Measurements from ENCODE around the gene TBPL1.

TBPL1 gene

GRCh38 chr6:133952815-133953633 is at the start of gene TBPL1:
TSS of gene TBPL1 (plus strand) at chr6:133953224. CDS start at chr6:133980126, 26,902 bp downstream.
- H3K9ac ChIP-seq (ENCODE audit: low read depth in 1 of 2, low read length in 2 of 2), result peak within 1 kb of the TSS; percentile 78 to 82
- peak within 1 kb of the TSS; percentile 86 to 98 for H3K4me3 ChIP-seq (ENCODE audit: low read length in 2 of 2)
- no peaks in the 10 kb centered on the region for H3K9me3 ChIP-seq (ENCODE audit: control insufficient read depth in 2 of 2, low read length in 2 of 2)
- peak within 1 kb of the TSS; percentile 80 to 84 for H3K27ac ChIP-seq (ENCODE audit: low read depth in 2 of 2, low read length in 2 of 2)
- no peaks in the 10 kb centered on the region for H3K27me3 ChIP-seq (ENCODE audit: control insufficient read depth in 2 of 2, insufficient read depth in 2 of 2, low read length in 2 of 2)
- H3K36me3 ChIP-seq (ENCODE audit: control insufficient read depth in 2 of 2, insufficient read depth in 2 of 2, low read length in 2 of 2), result no peaks in the 10 kb centered on the region
- peaks cover 12 to 23% of the 10 kb centered on the region in 2 donors for H3K4me1 ChIP-seq (ENCODE audit: control insufficient read depth in 2 of 2, insufficient read depth in 2 of 2, low read length in 2 of 2)

- Histone ChIP-seq H3K27me3 (ENCODE audit: control insufficient read depth in 2 of 2, insufficient read depth in 2 of 2, low read length in 2 of 2) (peaks cover 4% of the 10 kb centered on the region in 2 donors), H3K9me3 (ENCODE audit: control insufficient read depth in 2 of 2, low read length in 2 of 2) (no peaks in the 10 kb centered on the region), H3K36me3 (ENCODE audit: control insufficient read depth in 2 of 2, insufficient read depth in 2 of 2, low read length in 2 of 2) (no peaks in the 10 kb centered on the region), H3K4me1 (ENCODE audit: control insufficient read depth in 2 of 2, insufficient read depth in 2 of 2, low read length in 2 of 2) (no peaks in the 10 kb centered on the region), H3K4me3 (ENCODE audit: low read length in 2 of 2) (no peak overlapping the region), H3K9ac (ENCODE audit: low read depth in 1 of 2, low read length in 2 of 2) (no peak overlapping the region), H3K27ac (ENCODE audit: low read depth in 2 of 2, low read length in 2 of 2) (no peak overlapping the region)
Observed at GRCh38 chr6:133903855-133904254, 49.2 kb upstream of the TBPL1 start.

DNA sequence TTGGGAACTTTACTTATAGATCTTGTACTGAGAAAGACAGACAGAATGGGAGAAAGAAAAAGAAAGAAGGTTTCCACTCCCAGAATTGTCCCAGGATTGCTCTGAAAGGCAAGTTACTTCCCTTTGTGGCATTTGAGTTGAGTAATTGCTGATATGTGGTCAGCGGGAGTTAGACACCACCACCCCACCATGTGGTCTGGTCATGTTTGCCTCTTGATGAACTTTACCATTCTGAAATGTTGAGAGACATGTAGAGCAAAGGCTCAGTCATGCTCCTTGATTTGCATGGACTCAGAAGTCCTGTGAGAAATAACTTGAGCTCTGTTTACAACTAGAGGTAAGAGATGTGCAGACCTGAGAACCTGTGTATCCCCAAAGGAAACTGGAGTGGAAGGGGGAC is 47.0 kb upstream of the TBPL1 start:
- no peak overlapping the region for H3K4me3 ChIP-seq (ENCODE audit: low read length in 2 of 2)
- no peaks in the 10 kb centered on the region for H3K4me1 ChIP-seq (ENCODE audit: control insufficient read depth in 2 of 2, insufficient read depth in 2 of 2, low read length in 2 of 2)
- H3K36me3 ChIP-seq (ENCODE audit: control insufficient read depth in 2 of 2, insufficient read depth in 2 of 2, low read length in 2 of 2), result no peaks in the 10 kb centered on the region
- H3K27ac ChIP-seq (ENCODE audit: low read depth in 2 of 2, low read length in 2 of 2), result no peak overlapping the region
- H3K27me3 ChIP-seq (ENCODE audit: control insufficient read depth in 2 of 2, insufficient read depth in 2 of 2, low read length in 2 of 2), result peaks cover 0 to 4% of the 10 kb centered on the region in 2 donors
- no peak overlapping the region for H3K9ac ChIP-seq (ENCODE audit: low read depth in 1 of 2, low read length in 2 of 2)
- H3K9me3 ChIP-seq (ENCODE audit: control insufficient read depth in 2 of 2, low read length in 2 of 2), result no peaks in the 10 kb centered on the region

- H3K27ac ChIP-seq (ENCODE audit: low read depth in 2 of 2, low read length in 2 of 2), result peak overlapping the region in 1 of 2 donors; percentile 19
- H3K36me3 ChIP-seq (ENCODE audit: control insufficient read depth in 2 of 2, insufficient read depth in 2 of 2, low read length in 2 of 2), result no peaks in the 10 kb centered on the region
- H3K9ac ChIP-seq (ENCODE audit: low read depth in 1 of 2, low read length in 2 of 2), result no peak overlapping the region
- peaks cover 0 to 2% of the 10 kb centered on the region in 2 donors for H3K27me3 ChIP-seq (ENCODE audit: control insufficient read depth in 2 of 2, insufficient read depth in 2 of 2, low read length in 2 of 2)
- no peaks in the 10 kb centered on the region for H3K9me3 ChIP-seq (ENCODE audit: control insufficient read depth in 2 of 2, low read length in 2 of 2)
- no peak overlapping the region for H3K4me3 ChIP-seq (ENCODE audit: low read length in 2 of 2)
- H3K4me1 ChIP-seq (ENCODE audit: control insufficient read depth in 2 of 2, insufficient read depth in 2 of 2, low read length in 2 of 2), result no peaks in the 10 kb centered on the region
Observed at GRCh38 chr6:133916650-133917151, 36.3 kb upstream of the TBPL1 start.

GRCh38 chr6:133917781-133918180 is 35.2 kb upstream of the TBPL1 start:
- H3K9me3 ChIP-seq (ENCODE audit: control insufficient read depth in 2 of 2, low read length in 2 of 2), result no peaks in the 10 kb centered on the region
- H3K4me1 ChIP-seq (ENCODE audit: control insufficient read depth in 2 of 2, insufficient read depth in 2 of 2, low read length in 2 of 2), result no peaks in the 10 kb centered on the region
- H3K4me3 ChIP-seq (ENCODE audit: low read length in 2 of 2), result no peak overlapping the region
- no peaks in the 10 kb centered on the region for H3K36me3 ChIP-seq (ENCODE audit: control insufficient read depth in 2 of 2, insufficient read depth in 2 of 2, low read length in 2 of 2)
- no peak overlapping the region for H3K27ac ChIP-seq (ENCODE audit: low read depth in 2 of 2, low read length in 2 of 2)
- H3K9ac ChIP-seq (ENCODE audit: low read depth in 1 of 2, low read length in 2 of 2), result no peak overlapping the region
- peaks cover 0 to 2% of the 10 kb centered on the region in 2 donors for H3K27me3 ChIP-seq (ENCODE audit: control insufficient read depth in 2 of 2, insufficient read depth in 2 of 2, low read length in 2 of 2)

DNA sequence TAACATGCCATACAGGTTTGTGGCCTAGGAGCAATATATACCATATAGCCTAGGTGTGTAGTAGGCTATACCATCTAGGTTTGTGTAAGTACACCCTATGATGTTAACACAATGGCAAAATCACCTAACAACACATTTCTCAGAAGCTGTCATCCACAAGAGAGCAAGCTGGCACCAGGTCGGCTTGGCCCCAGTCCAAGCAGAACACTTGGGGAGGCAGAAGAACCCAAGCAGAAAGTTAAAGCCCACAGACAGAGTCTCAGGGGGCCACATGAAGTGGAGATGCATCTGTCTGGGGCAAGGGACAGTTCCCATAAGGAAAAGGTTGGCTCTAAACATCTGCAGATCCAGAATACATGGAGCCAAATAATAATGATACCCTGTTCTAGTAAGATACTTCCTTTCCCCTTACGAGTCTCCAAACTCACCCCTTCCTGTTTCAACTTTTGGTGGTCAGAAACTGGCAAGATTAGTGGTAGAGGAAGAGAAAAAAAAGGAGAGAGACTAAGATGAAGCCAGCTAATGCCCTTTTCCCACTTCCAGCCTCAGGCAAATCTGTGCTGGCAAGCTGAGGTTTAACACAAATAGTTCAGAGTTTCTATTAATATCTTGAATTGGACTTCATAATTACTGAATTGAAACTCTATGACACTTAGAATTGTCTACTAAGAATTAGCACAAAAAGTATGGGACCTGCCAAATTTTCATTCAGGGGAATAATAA is 34.7 kb upstream of the TBPL1 start:
- Histone ChIP-seq H3K27ac (ENCODE audit: low read depth in 2 of 2, low read length in 2 of 2) (no peak overlapping the region), H3K4me3 (ENCODE audit: low read length in 2 of 2) (no peak overlapping the region)

GRCh38 chr6:133919362-133919761 is 33.7 kb upstream of the TBPL1 start:
- H3K27me3 ChIP-seq (ENCODE audit: control insufficient read depth in 2 of 2, insufficient read depth in 2 of 2, low read length in 2 of 2), result peaks cover 0 to 2% of the 10 kb centered on the region in 2 donors
- H3K9ac ChIP-seq (ENCODE audit: low read depth in 1 of 2, low read length in 2 of 2), result no peak overlapping the region
- H3K4me3 ChIP-seq (ENCODE audit: low read length in 2 of 2), result no peak overlapping the region
- H3K4me1 ChIP-seq (ENCODE audit: control insufficient read depth in 2 of 2, insufficient read depth in 2 of 2, low read length in 2 of 2), result no peaks in the 10 kb centered on the region
- H3K36me3 ChIP-seq (ENCODE audit: control insufficient read depth in 2 of 2, insufficient read depth in 2 of 2, low read length in 2 of 2), result no peaks in the 10 kb centered on the region
- no peak overlapping the region for H3K27ac ChIP-seq (ENCODE audit: low read depth in 2 of 2, low read length in 2 of 2)
- H3K9me3 ChIP-seq (ENCODE audit: control insufficient read depth in 2 of 2, low read length in 2 of 2), result no peaks in the 10 kb centered on the region

More for the DNA sequence above, 34.7 kb upstream of the TBPL1 start:
- H3K27me3 ChIP-seq (ENCODE audit: control insufficient read depth in 2 of 2, insufficient read depth in 2 of 2, low read length in 2 of 2), result peaks cover 0 to 2% of the 10 kb centered on the region in 2 donors
- no peaks in the 10 kb centered on the region for H3K36me3 ChIP-seq (ENCODE audit: control insufficient read depth in 2 of 2, insufficient read depth in 2 of 2, low read length in 2 of 2)
- H3K9me3 ChIP-seq (ENCODE audit: control insufficient read depth in 2 of 2, low read length in 2 of 2), result no peaks in the 10 kb centered on the region
- no peak overlapping the region for H3K9ac ChIP-seq (ENCODE audit: low read depth in 1 of 2, low read length in 2 of 2)
- H3K4me1 ChIP-seq (ENCODE audit: control insufficient read depth in 2 of 2, insufficient read depth in 2 of 2, low read length in 2 of 2), result no peaks in the 10 kb centered on the region

DNA sequence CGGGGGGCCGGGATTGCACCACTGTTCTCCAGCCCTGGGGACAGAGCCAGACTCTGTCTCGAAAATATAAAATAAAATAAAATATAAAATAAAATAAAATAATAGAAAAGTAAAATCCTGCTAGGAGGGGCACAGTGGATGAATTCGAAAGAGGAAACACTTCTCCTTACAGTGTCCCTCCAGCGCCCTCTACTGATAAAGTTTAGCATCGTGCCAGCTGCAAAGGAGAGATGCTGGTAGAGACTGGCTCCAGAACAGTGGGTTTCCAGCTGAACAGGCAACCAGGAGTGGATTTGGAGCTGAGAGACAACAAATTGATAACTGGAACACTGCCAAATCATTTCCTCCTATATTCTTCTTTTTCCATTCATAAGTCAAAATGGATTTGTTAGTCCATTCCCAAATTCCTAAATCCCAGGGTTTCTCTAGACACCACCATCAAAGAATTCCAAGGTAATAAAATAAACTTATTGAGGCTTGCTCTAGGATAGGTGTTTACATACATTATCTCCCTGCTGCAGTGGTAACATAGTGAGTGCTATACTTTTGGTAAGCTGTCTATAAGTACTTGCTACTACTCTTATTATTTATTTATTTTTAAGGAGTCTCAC is 31.7 kb upstream of the TBPL1 start:
- no peak overlapping the region for H3K4me3 ChIP-seq (ENCODE audit: low read length in 2 of 2)

GRCh38 chr6:133923938-133924593 is 29.0 kb upstream of the TBPL1 start:
- H3K9ac ChIP-seq (ENCODE audit: low read depth in 1 of 2, low read length in 2 of 2), result no peak overlapping the region
- H3K4me1 ChIP-seq (ENCODE audit: control insufficient read depth in 2 of 2, insufficient read depth in 2 of 2, low read length in 2 of 2), result no peaks in the 10 kb centered on the region
- H3K36me3 ChIP-seq (ENCODE audit: control insufficient read depth in 2 of 2, insufficient read depth in 2 of 2, low read length in 2 of 2), result no peaks in the 10 kb centered on the region
- H3K27ac ChIP-seq (ENCODE audit: low read depth in 2 of 2, low read length in 2 of 2), result no peak overlapping the region
- no peaks in the 10 kb centered on the region for H3K9me3 ChIP-seq (ENCODE audit: control insufficient read depth in 2 of 2, low read length in 2 of 2)
- no peak overlapping the region for H3K4me3 ChIP-seq (ENCODE audit: low read length in 2 of 2)
- H3K27me3 ChIP-seq (ENCODE audit: control insufficient read depth in 2 of 2, insufficient read depth in 2 of 2, low read length in 2 of 2), result no peaks in the 10 kb centered on the region

More for the DNA sequence above, 31.7 kb upstream of the TBPL1 start:
- Histone ChIP-seq H3K9ac (ENCODE audit: low read depth in 1 of 2, low read length in 2 of 2) (no peak overlapping the region), H3K27ac (ENCODE audit: low read depth in 2 of 2, low read length in 2 of 2) (no peak overlapping the region), H3K27me3 (ENCODE audit: control insufficient read depth in 2 of 2, insufficient read depth in 2 of 2, low read length in 2 of 2) (no peaks in the 10 kb centered on the region), H3K4me1 (ENCODE audit: control insufficient read depth in 2 of 2, insufficient read depth in 2 of 2, low read length in 2 of 2) (no peaks in the 10 kb centered on the region), H3K9me3 (ENCODE audit: control insufficient read depth in 2 of 2, low read length in 2 of 2) (no peaks in the 10 kb centered on the region), H3K36me3 (ENCODE audit: control insufficient read depth in 2 of 2, insufficient read depth in 2 of 2, low read length in 2 of 2) (no peaks in the 10 kb centered on the region)

All from mucosa of rectum (tissue), 2 donors.